A549 (cell line): ENCODE results near the gene NAP1L4. TPM values are rescaled to one million over a fixed set of nuclear protein-coding genes. Genes with fewer than 3 reads are reported as not detected.
A peak's percentile ranks its signal among the peaks of the same experiment; 100 is the strongest.

Experiments
- ATAC-seq, 2 experiments: fragments of 200-7000 bp in 1 of 2; fragments of >200 bp in 1 of 2; cut with Nextera tagmentation in 1 of 2; cut with Tn5 transposase in 1 of 2; 3 replicates each; pipeline versions ENCODE4 v1.8.0 to v1.9.1; 2018 to 2020; ENCODE audit warnings: mild to moderate bottlenecking in 1 of 2, moderate library complexity in 1 of 2
- CTCF ChIA-PET: fragments of 300-600 bp; sonication (Branson Sonifier 250); formaldehyde crosslinking; extraction: SDS; loops from one replicate; lab custom pipeline; 2021; ENCODE audit warnings: antibody characterized with exemption, inconsistent platforms; lab: Yijun Ruan, JAX
- POLR2A ChIA-PET: fragments of 350-600 bp; formaldehyde crosslinking; extraction: SDS; loops from one replicate; lab custom pipeline; 2021; ENCODE audit warnings: antibody characterized with exemption, inconsistent platforms; lab: Yijun Ruan, JAX
- DNase-seq, 2 experiments: peaks; one replicate each; pipeline versions ENCODE4 v3.0.0 to v3.0.0-alpha.2; 2011 to 2016; ENCODE audit warnings: low read depth in 1 of 2, low spot score in 1 of 2
- FAIRE-seq: peaks from 2 replicates; lab custom pipeline; 2011; peaks lifted over from hg19 to GRCh38; lab: Jason Lieb, UNC
- H3K27ac ChIP-seq, 2 experiments: fragments of >200 bp; sonication (Bioruptor Twin); formaldehyde crosslinking; 3 replicates each; pipeline ENCODE4 v1.5.1; 2016 to 2017
- H3K4me1 ChIP-seq: fragments of >200 bp; sonication (Bioruptor Twin); formaldehyde crosslinking; 3 replicates; pipeline ENCODE4 v1.6.1; 2016
- H3K4me2 ChIP-seq: fragments of >200 bp; sonication (Bioruptor Twin); formaldehyde crosslinking; 3 replicates; pipeline ENCODE4 v1.6.1; 2016
- H3K4me3 ChIP-seq: fragments of >200 bp; sonication (Bioruptor Twin); formaldehyde crosslinking; 3 replicates; pipeline ENCODE4 v1.5.1; 2016
- H3K9me3 ChIP-seq: fragments of >200 bp; sonication (Bioruptor Twin); formaldehyde crosslinking; 3 replicates; pipeline ENCODE4 v1.6.1; 2016
- CBX2 ChIP-seq: fragments of 200-600 bp; sonication (generic); IDR thresholded peaks from 2 replicates; pipeline ENCODE4 v1.6.1; 2016; ENCODE audit warnings: low read depth, mild to moderate bottlenecking, borderline replicate concordance
- CBX8 ChIP-seq: fragments of 200-600 bp; sonication (generic); IDR thresholded peaks from 2 replicates; pipeline ENCODE4 v1.6.1; 2016
- CEBPB ChIP-seq, 2 experiments: fragments of >200 bp in 1 of 2; sonication (Bioruptor Twin) in 1 of 2; formaldehyde crosslinking in 1 of 2; IDR thresholded peaks; 2 replicates each; pipeline ENCODE4 v1.6.1; 2012 to 2016
- CHD2 ChIP-seq: fragments of 150-350 bp; IDR thresholded peaks from 2 replicates; pipeline ENCODE4 v1.6.1; 2014; ENCODE audit warnings: low read length; ENCODE audit not compliant: partially characterized antibody
- ELK1 ChIP-seq: fragments of 150-350 bp; IDR thresholded peaks from 2 replicates; pipeline ENCODE4 v1.6.1; 2014; ENCODE audit warnings: low read depth, mild to moderate bottlenecking, low read length
- FOXS1 ChIP-seq: fragments of 250-450 bp; sonication (Bioruptor Pico); IDR thresholded peaks from 2 replicates; pipeline ENCODE4 v1.5.0; 2020; ENCODE audit warnings: mild to moderate bottlenecking, moderate library complexity
- HEYL ChIP-seq: fragments of 250-450 bp; sonication (Bioruptor Pico); IDR thresholded peaks from 2 replicates; pipeline ENCODE4 v1.8.0; 2021; ENCODE audit warnings: mild to moderate bottlenecking, moderate library complexity
- HMGXB4 ChIP-seq: fragments of 250-450 bp; sonication (Bioruptor Pico); IDR thresholded peaks from 2 replicates; pipeline ENCODE4 v1.5.0; 2021; ENCODE audit warnings: mild to moderate bottlenecking, moderate library complexity, borderline replicate concordance
- HOXB5 ChIP-seq: fragments of 250-450 bp; sonication (Bioruptor Pico); IDR thresholded peaks from 2 replicates; pipeline ENCODE4 v1.5.0; 2020; ENCODE audit warnings: mild to moderate bottlenecking, moderate library complexity
- JUNB ChIP-seq: fragments of >200 bp; sonication (Bioruptor Twin); formaldehyde crosslinking; IDR thresholded peaks from 2 replicates; pipeline ENCODE4 v1.6.1; 2016
- NPAS2 ChIP-seq: fragments of 250-450 bp; sonication (Bioruptor Pico); IDR thresholded peaks from 2 replicates; pipeline ENCODE4 v1.8.0; 2022; ENCODE audit warnings: mild to moderate bottlenecking, moderate library complexity, borderline replicate concordance
- PBX3 ChIP-seq: IDR thresholded peaks from 2 replicates; pipeline ENCODE4 v1.6.1; 2012
- POLR2A ChIP-seq: IDR thresholded peaks from 2 replicates; pipeline ENCODE4 v1.6.1; 2012; ENCODE audit warnings: mild to moderate bottlenecking, low read length
- SMC3 ChIP-seq: fragments of >200 bp; sonication (Bioruptor Twin); formaldehyde crosslinking; IDR thresholded peaks from 3 replicates; pipeline ENCODE4 v1.6.1; 2018; ENCODE audit warnings: inconsistent platforms
- SREBF2 ChIP-seq: fragments of 450-650 bp; IDR thresholded peaks from 2 replicates; pipeline ENCODE4 v1.6.1; 2014; ENCODE audit warnings: mild to moderate bottlenecking, moderate library complexity
- WGBS: methylation state at CpG from one replicate; pipeline ENCODE4 v1.1.6; 2017; ENCODE audit errors: missing lambda C conversion rate; 5-methylcytosine and 5-hydroxymethylcytosine counted together
- polyA plus RNA-seq, 4 experiments: library from polyadenylated mRNA; depleted of rRNA in 3 of 4; stranded (reverse); fragments of >200 nt; fragmentation: RNase III in 1 of 4; extraction: RNeasy Plus Mini Kit Qiagen cat#74134 plus additional on column Dnase treatment in 1 of 4; gene quantifications; 2 replicates in 3 of 4; 3 replicates in 1 of 4; pipeline ENCODE4 v1.2.3, GENCODE V29; 2011 to 2017

NAP1L4 gene
- polyA plus RNA-seq, 2 of the 4 experiments (the other 2 are of a cell fraction) = 132 to 148 TPM

- H3K27ac ChIP-seq = peak overlapping the region; percentile 95 to 99
- TF ChIP-seq HEYL (CRISPR knock-in tag) (no peak), HOXB5 (CRISPR knock-in tag) (no peak), HMGXB4 (CRISPR knock-in tag) (no peak), ELK1 (no peak), FOXS1 (CRISPR knock-in tag) (no peak), NPAS2 (no peak), PBX3 (no peak), CEBPB (IDR thresholded peaks at IDR 0.05) (no peak), CBX2 (no peak), CHD2 (no peak)
- peak overlapping the region; percentile 68 for H3K4me3 ChIP-seq
- ATAC-seq (no peak), DNase-seq (peak; percentile 25 to 28), FAIRE-seq (no peak)
- 1% methylated on average over 17 of the region's 17 CpGs for WGBS
- CTCF ChIA-PET = interaction anchor here (0.6 to 2.2 kb wide), 5 partner anchors 15 to 427 kb away, joined by 3 to 10 read pairs (median 4); no protein-coding TSS in a partner anchor
- peak overlapping the region; percentile 96 for H3K4me2 ChIP-seq
- no peaks in the 10 kb centered on the region for H3K9me3 ChIP-seq
- H3K4me1 ChIP-seq = peaks cover 32% of the 10 kb centered on the region
- POLR2A ChIA-PET = interaction anchor here (0.8 kb wide), 1 partner anchor 15 kb away, joined by 3 read pairs; no protein-coding TSS in a partner anchor
Measured at GRCh38 chr11:2990617-2991451, 1.3 kb downstream of the NAP1L4 start.

GRCh38 chr11:2989551-2989950, 2.6 kb downstream of the NAP1L4 start:
- ChIA-PET CTCF (interaction anchor here (1.3 to 2.5 kb wide), 6 partner anchors 14 to 428 kb away, joined by 3 to 10 read pairs (median 4); no protein-coding TSS in a partner anchor), POLR2A (interaction anchor here (0.6 to 1.1 kb wide), 2 partner anchors 14 to 15 kb away, joined by 3 read pairs; no protein-coding TSS in a partner anchor)
- Histone ChIP-seq H3K4me1 (peaks cover 32% of the 10 kb centered on the region), H3K4me3 (peak overlapping the region; percentile 68), H3K27ac (peak overlapping the region in 1 of 2 experiments; percentile 39; a peak in 1 of 6 replicates), H3K4me2 (peak overlapping the region; percentile 96), H3K9me3 (no peaks in the 10 kb centered on the region)
- DNase-seq (no peak), ATAC-seq (no peak), FAIRE-seq (no peak)
- 27% methylated on average over 3 of the region's 3 CpGs for WGBS
- TF ChIP-seq SMC3 = no peak

GRCh38 chr11:2989006-2989405, 3.1 kb downstream of the NAP1L4 start:
- no peak for ATAC-seq
- peak overlapping the region; percentile 96 for H3K4me2 ChIP-seq
- TF ChIP-seq POLR2A = no peak
- no peak for TF ChIP-seq JUNB
- TF ChIP-seq HOXB5 (CRISPR knock-in tag) = no peak
- no peak for TF ChIP-seq CBX8
- no peak for TF ChIP-seq SREBF2
- TF ChIP-seq, all 56 proteins: peak for 0
- no peak for FAIRE-seq
- H3K27ac ChIP-seq = peak overlapping the region; percentile 15 to 50; a peak in 5 of 6 replicates
- ChIA-PET CTCF (interaction anchor here (0.8 to 2.5 kb wide), 8 partner anchors 14 to 429 kb away, joined by 3 to 10 read pairs (median 4); no protein-coding TSS in a partner anchor), POLR2A (interaction anchor here (0.6 to 1.1 kb wide), 2 partner anchors 13 to 14 kb away, joined by 3 read pairs; no protein-coding TSS in a partner anchor)
- DNase-seq = no peak
- H3K4me3 ChIP-seq = peak overlapping the region; percentile 68
- peaks cover 32% of the 10 kb centered on the region for H3K4me1 ChIP-seq
- 38% methylated on average over 4 of the region's 4 CpGs for WGBS
- no peaks in the 10 kb centered on the region for H3K9me3 ChIP-seq
